ENCODE measurements around the gene TATDN2. TPM values are rescaled to one million over a fixed set of nuclear protein-coding genes. Genes with fewer than 3 reads are reported as not detected.
"Not testable (repeated sequence)": the region's sequence is repeated elsewhere in the genome, so short reads cannot be mapped to it uniquely, and the experiment has no call there.

The TATDN2 gene
- total RNA-seq, 1 donor from 2014 or later: 39.1 TPM

DNA sequence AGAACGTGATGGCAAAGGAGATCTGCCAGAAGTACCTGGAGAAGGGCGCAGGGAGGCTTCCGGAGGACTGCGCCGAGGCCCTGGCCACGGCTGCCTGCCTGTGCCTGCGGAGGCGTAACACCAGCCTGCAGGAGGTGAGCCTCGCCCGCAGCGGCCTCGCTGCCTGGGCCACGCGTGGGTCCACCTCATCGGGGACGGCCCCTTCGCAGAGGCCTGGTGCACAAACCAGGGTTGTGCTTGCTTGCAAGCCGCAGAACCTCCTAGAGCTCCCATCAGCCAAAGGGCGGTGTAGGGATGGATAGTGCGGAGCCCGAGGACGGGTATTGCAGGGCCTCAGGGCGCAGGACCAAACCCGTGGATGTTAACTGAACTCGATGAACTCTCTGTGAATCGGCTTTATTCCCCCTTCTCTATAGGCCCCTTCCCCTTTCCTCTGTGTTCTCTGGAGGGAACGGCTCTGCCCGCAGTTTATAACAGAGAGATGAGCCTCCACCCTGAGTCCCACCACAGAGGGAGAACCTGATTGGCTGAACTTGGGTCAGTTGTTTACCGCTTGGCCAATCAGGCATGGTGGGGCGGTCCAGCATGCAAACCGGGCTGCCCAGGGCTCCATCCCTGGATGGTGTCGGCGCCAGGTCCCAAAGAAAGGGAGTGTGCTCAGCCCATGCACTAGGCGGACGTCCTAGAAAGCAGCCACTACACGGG lies 13.6 kb upstream of the TATDN2 start:
- no peak for DNase-seq (ENCODE audit: low spot score)

DNA sequence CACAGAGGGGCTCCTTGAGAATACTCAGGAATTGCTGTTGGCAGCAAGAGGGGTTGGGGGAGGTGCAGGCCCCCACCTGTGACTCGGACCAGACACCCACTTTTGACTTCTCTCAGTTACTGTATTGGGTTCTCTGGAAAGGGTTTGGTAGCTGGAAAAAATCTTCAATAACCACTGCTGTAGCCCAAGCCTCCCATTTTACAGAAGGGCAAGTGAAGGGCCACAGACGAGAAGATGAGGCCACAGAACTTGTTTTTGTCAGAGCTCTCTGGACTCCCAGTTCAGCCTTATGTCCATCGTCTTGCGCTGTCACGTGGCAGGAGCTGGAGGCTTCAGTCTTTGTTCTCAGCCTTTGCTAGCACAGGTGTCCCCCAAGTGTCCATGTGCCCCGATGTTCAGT lies 12.7 kb upstream of the TATDN2 start:
- DNase-seq (ENCODE audit: low spot score): no peak

DNA sequence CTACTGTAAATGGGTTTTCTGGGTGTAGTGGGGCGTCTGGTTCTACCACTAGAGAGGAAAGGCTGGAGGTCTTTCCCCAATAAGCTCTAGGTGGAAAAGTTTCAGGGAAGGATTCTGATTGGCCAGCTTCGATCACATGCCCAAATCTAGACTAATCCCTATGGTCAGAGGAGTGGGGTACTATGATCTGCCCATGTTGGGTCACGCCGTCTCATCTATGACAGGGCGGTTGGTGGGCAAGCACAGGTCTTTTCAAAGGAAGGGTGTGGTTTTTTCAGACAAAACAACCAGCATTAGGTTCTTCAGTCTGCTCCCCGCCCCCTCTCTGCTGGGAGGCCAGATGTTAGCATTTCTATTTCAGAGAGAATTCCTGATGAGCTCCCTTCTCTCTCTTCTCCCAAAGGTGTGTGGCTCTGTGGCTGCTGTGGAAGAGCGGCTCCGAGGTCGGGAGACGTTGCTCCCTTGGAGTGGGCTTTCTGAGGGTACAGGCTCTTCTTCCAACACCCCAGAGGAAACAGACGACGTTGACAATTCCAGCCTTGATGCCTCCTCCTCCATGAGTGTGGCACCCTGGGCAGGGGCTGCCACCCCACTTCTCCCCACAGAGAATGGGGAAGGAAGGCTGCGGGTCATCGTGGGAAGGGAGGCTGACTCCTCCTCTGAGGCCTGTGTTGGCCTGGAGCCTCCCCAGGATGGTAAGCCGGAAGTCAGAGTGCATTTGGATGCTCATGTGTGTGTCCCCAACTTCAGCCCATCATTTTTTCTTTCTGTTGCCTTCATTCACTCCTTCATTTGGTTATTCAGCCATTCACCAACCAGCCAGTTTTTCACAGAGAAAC lies 9.7 kb upstream of the TATDN2 start:
- no peak for DNase-seq (ENCODE audit: low spot score)

DNA sequence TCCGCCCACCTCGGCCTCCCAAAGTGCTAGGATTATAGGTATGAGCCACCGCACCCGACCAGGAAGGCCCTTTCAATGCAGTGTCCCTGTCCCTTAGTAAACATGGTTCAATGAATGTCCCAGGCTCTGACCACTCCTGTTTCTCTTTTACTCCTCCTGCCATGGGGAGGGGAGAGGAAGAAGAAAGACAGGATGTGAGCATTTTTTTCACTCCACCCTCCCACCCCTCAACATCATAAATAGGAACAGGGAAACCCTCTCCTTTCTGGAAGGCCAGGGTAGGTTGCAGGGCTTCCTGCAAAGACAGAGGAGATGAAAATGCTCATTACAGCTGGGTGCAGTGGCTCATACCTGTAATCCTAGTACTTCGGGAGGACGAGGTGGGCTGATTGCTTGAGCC lies 7.5 kb upstream of the TATDN2 start:
- DNase-seq (ENCODE audit: low spot score): no peak

DNA sequence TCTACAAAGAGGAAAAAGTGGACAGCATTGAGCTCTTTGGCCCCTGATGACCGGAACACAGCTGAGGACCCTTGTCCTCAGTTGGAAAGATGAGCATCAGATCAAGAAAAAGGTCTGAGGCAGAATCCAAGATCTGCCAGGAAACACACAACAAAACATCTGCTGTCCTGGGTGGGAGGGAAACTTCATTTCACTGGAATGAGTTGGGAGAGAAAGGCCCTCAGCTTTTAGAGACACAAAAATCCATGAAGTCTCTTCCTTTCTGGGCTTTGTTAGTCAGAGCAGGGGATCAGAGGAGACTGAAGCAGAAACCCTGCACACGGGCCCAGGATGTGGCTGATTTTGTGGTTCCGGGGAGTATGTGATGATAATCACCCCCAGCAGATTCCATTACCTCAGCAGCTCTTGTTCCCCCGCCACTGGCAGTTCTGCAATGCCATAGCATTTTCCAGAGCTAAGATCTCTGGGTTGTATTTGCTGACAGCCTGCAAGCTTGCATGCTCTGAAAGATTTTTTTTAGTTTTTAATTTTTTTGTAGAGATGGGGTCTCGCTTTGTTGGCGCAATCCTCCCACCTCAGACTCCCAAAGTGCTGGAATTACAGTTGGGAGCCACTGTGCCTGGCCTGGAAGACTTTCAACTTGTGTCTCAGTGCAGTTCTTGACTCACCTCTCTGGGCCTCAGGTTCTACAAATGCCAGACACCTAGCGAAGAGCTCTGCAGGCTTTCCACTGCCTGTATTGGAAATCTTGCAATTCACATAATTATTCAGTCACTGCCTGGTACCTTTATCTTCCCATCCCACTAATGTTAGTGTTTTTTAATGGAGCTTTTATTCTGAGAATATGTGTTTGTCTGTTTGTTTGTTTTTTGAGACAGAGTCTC lies 5.8 kb upstream of the TATDN2 start:
- DNase-seq (ENCODE audit: low spot score): peak; percentile 49

DNA sequence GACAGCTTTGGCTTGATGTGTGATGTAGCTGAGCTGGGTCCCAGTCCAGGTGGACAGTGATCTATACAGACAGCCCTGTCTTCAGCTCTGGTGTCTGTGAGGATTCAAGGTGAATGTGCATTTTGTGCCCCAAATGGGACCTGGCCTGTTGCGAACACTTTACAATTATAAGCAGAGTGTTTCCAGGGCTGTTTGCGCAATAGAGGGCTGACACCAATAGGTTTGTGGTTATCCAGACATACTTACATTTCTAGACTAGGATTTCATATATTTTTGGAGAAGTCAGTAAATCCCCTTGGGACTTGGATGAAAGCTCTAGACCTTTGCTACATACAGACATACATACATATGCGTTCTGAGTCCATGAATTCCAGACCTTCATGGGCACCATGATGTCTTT lies 4.2 kb upstream of the TATDN2 start:
- no peak for DNase-seq (ENCODE audit: low spot score)

DNA sequence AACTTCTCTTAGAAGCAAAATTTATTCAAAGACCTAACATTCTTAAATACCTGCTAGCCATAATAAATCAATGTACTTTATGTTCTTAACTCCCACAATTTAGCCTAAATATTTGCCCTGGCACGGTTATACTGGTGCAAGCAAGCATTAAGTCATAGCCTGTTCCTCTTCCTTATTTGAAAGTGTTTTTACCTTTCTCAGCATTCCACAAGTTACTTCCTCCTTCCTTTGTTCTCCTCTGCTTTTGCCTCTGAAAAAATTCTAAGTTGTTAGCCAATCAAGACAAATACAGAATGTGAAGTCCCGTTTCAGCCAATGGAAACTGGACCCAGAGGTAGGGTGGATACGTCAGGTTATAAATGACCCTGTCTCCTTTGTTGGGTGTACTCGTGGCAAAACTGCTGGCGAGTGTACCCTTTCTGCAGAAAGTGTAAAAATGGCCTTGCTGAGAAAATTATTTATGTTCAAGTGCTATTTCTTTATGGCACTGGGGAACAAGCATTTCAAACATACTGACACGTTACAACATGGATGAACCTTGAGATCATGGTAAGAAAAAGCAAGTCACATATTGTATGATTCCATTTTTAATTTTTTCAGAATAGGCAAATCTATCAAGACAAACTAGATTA lies 3.1 kb upstream of the TATDN2 start:
- DNase-seq (ENCODE audit: low spot score): no peak

DNA sequence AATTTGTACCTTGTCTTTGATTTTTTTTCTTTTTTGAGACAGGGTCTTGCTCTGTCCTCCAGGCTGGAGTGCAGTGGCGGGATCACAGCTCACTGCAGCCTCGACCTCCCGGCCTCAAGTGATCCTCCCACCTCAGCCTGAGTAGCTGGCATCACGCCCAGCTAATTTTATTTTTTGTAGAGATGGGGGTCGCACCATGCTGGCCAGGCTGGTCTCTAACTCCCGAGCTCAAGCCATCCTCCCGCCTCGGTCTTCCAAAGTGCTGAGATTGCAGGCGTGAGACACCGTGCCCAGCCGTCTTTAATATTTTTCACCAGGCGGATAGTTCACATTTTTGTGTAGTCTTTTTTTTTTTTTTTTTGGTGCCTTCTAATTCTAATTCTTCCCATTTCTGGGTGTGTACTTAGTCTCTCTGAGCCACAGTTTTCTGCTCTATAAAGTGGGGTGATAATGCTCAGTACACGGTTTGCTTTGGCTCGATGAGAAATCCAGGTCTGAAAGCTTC lies 528 bp upstream of the TATDN2 start:
- no peak for DNase-seq (ENCODE audit: low spot score)

DNA sequence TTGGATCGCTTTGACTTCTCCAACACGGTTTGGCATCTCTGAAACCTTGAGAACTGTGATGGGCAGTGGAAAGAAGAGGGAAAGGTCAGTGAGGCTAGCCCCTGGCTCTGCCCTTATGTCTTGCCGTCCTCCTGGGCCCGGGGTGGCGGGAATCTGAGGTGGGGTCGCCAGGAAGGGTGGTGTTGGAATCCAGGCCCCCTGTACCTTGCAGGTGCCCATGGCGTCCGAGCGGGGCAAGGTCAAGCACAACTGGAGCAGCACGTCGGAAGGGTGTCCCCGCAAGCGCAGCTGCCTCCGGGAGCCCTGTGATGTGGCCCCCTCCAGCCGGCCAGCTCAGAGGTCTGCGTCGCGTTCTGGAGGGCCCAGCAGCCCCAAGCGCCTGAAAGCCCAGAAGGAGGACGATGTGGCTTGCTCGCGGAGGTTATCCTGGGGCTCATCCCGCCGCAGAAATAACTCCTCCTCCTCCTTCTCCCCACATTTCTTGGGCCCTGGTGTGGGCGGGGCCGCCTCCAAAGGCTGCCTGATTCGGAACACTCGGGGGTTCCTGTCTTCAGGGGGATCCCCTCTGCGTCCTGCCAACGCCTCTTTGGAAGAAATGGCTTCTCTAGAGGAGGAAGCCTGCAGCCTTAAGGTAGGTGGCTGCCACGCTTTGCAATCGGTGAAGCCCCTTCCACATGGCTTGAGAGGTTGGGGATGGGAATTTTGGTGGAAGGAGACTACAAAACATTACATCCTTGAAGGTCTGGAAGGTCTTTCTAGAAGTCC lies 907 bp downstream of the TATDN2 start:
- no peak for DNase-seq (ENCODE audit: low spot score)

DNA sequence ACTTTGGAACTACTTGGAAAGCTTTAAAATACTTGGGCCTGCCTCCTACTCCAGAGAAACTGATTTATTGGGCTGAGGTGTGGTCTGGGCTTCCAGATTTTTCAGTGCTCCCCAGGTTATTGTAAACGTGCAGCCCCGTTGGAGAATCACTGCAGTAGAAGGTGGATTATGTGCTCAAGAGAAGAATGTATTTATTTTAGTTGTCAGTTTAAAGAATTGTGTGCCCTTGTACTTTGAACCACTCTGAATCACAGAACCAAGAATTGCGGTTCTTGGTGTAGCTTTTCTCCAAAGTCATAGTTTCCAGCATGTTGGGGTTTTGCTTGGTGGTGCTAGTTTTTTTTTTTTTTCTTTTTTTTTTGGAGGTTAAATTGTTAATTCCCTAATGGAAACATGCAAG lies 1.6 kb downstream of the TATDN2 start:
- DNase-seq (ENCODE audit: low spot score): no peak

DNA sequence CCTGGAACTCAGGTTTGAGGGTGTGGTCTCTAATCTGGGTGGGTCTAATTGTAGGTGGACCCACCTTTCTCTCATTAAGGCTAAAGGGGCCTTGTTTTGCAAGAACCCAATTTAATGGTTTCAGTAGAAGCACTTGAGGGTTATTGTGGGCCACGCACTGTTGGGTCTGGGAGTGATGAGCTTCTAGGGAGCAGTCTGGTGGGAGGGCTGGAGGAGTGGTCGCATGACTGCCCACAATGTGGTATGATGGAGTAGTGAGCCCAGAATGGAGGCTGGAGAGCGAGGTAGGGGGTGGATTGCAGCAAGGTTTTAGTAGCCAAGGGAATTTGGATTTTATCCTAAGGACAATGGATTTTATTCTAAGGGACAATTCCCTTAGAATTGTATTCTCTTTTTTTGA lies 2.7 kb downstream of the TATDN2 start:
- no peak for DNase-seq (ENCODE audit: low spot score)

DNA sequence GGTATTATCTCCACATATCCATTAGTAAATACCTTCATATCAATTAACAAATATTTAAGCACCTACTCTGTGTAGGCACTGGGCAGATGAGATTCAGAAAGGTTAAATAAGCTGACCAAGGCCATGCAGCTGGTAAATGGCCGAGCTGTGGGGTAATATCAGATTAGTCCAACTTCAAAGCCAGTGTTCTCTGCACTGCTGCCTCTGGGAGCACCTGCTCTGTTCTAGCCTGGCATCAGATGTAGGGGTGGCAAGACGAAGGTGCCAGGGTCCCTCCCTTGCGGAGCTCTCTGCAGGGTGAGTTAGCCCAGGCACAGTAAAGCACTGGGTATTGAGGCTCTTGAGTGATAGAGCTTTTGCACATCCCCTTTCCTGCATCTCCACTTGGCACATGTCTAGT lies 5.5 kb downstream of the TATDN2 start:
- no peak for DNase-seq (ENCODE audit: low spot score)

DNA sequence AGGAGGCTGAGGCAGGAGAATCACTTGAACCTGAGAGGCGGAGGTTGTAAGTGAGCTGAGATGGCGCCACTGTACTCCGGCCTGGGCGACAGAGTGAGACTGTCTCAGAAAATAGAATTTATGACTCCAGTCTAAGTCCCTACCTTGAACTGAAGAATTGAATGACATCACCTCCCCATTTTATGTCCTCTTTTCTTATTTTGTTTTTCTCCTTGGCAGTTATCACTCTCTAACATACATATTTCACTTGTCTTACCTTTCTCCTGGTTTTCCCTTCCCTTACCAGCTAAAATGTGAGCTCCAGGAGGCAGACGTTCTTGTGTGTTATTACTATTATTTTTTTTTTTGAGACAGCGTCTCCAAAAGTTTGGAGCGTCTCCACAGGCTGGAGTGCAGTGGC lies 7.6 kb downstream of the TATDN2 start:
- DNase-seq (ENCODE audit: low spot score): no peak

DNA sequence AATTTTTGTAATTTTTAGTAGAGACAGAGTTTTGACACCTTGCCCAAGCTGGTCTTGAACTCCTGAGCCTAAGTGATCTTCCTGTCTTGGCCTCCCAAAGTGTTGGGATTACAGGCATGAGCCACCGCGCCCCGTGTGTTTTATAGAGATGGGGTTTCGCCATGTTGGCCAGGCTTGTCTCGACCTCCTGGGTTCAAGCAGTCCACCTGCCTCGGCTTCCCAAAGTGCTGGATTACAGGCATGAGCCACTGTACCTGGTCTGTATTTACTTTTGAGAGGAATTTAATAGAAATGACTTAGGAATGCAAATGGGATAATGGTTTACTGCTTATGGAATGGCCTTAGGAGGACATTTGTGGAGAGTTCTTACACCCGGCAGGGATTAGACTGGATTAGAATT lies 10.8 kb downstream of the TATDN2 start:
- DNase-seq (ENCODE audit: low spot score): no peak

DNA sequence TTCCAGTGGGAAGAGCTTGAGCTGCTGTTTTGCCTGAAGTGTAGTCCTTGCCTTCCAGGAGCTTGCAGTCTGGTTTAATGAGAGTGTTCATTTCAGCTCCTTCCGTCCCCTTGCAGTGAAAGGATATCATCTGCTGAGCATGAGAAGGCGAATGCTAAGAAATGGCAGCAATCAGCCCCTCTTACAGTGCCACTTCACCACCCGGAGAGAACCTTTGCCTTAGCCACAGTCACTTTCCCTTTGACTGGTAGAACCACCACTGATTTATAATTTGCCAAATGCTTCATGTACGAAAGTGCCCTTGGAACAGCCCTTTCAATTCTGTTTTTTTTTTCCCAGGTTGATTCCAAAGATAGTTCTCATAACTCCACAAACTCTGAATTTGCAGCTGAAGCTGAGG lies 11.5 kb downstream of the TATDN2 start:
- no peak for DNase-seq (ENCODE audit: low spot score)

DNA sequence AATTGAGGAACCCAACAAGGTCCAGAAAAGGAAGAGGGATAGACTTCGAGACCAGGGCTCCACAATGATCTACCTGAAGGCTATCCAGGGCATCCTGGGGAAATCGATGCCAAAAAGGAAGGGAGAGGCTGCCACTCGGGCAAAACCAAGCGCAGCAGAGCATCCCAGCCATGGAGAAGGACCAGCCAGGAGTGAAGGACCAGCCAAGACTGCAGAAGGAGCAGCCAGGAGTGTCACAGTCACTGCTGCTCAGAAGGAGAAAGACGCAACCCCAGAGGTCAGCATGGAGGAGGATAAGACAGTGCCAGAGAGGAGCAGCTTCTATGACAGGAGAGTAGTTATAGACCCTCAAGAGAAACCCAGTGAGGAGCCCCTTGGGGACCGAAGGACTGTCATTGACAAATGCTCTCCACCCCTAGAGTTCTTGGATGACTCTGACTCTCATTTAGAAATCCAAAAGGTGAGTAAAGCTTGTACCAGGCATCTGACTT lies 12.0 kb downstream of the TATDN2 start:
- DNase-seq (ENCODE audit: low spot score): no peak

DNA sequence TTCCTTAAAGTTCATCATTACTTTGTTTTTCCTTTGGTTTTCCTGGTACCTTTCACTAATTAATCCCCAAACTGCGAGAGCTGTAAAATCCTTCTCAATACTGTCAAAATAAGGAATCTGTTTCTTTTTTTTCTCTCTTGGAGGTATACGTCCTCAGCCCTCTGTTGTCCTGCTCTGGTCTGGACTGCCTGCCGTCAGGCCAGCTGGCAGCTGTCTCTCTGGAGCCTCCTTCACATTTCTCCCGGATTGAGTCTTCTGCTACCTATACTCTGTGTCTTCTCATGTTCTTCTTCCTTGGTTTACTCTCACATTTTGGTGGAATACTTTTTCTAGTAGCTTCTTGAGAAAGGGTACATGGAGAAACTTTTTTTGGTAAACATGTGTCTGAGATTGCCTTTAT lies 13.8 kb downstream of the TATDN2 start:
- no peak for DNase-seq (ENCODE audit: low spot score)

DNA sequence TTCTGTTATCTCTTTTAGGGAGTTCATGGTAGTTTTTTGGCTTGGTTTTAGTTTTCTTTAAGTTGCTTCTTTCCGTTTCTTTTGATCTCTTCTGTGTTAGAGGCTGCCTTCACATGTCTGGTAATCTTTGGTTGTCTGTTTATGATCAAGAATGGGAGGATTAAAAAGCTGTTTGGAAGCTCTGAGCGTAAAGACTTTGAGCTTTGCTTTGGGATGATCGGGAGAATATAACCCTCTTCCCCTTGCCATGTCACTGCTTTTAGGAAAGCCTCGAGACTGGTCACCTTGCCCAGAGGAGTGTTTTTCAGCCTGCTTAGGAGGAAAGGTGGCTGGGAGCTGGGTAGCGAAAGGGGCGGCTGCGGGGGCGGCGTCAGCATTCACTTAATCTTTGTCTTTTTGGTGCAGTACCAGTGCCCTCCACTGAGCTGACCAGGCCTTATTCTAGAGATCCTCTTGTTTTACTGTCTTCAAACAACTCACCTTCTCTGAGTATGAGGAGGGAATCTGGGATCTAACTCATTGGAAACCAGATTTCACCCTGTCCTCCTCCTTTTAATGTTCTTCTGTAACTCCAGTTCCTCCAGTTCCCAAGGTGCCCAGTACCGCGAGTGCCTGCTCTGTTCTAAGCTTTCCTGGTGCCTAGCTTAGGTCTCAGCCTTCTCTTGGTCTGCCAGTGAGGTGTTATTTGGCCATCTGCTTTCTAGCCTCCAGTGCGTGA lies 15.5 kb downstream of the TATDN2 start:
- peak; percentile 19 for DNase-seq (ENCODE audit: low spot score)

DNA sequence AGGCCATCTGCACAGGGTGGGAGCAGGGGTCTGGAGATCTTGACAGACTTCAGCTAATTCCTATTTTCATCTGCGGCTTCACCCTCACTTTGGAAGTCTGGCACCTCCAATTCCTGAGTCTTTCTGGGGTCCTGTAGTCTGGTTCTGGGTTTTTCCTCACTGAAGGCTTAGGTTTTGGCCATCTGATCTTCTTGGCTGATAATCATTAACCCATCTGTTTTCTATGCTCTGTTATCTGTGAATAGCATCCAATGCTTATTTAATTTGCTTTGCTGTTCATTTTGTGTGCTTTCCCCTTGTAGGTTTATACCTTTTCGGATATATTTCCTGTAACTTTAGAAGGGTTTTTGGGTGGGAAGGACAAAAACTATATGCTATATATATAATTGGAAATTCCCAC lies 17.6 kb downstream of the TATDN2 start:
- DNase-seq (ENCODE audit: low spot score): no peak

DNA sequence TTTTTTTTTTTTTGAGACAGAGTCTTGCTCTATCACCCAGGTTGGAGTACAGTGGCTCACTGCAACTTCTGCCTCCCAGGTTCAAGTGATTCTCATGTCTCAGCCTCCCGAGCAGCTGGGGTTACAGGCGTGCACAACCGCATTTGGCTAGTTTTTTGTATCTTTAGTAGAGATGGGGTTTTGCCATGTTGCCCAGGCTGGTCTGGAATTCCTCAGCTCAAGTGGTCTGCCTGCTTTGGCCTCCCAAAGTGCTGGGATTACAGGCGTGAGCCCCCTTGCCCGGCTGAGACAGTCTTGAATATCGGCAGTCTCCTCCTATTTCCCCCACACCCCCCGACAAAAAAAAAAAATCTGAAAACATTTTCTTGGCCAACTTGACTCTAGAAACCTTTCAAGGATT lies 18.7 kb downstream of the TATDN2 start:
- not testable (repeated sequence) for DNase-seq (ENCODE audit: low spot score)

All from mucosa of gallbladder (tissue), 1 donor.